NCI-H1048 (cell line): Measurements from ENCODE around the gene DCAF5.

Source experiments
- DNase-seq: peaks from one replicate; lab custom pipeline; 2025; lab: John Stamatoyannopoulos, UW

DCAF5 gene

GRCh38 chr14:69141550-69141949, 11.4 kb downstream of the DCAF5 start:
- no peak for DNase-seq

- no peak for DNase-seq
These were observed 13.2 kb downstream of the DCAF5 start for GRCh38 chr14:69139743-69140142.

- DNase-seq, result no peak
These were observed 14.9 kb downstream of the DCAF5 start for GRCh38 chr14:69137843-69138535.

- DNase-seq, result no peak
These were observed 15.5 kb downstream of the DCAF5 start for GRCh38 chr14:69137416-69137815.

- DNase-seq, result no peak
These were observed 17.8 kb downstream of the DCAF5 start for GRCh38 chr14:69135133-69135532.

DNA sequence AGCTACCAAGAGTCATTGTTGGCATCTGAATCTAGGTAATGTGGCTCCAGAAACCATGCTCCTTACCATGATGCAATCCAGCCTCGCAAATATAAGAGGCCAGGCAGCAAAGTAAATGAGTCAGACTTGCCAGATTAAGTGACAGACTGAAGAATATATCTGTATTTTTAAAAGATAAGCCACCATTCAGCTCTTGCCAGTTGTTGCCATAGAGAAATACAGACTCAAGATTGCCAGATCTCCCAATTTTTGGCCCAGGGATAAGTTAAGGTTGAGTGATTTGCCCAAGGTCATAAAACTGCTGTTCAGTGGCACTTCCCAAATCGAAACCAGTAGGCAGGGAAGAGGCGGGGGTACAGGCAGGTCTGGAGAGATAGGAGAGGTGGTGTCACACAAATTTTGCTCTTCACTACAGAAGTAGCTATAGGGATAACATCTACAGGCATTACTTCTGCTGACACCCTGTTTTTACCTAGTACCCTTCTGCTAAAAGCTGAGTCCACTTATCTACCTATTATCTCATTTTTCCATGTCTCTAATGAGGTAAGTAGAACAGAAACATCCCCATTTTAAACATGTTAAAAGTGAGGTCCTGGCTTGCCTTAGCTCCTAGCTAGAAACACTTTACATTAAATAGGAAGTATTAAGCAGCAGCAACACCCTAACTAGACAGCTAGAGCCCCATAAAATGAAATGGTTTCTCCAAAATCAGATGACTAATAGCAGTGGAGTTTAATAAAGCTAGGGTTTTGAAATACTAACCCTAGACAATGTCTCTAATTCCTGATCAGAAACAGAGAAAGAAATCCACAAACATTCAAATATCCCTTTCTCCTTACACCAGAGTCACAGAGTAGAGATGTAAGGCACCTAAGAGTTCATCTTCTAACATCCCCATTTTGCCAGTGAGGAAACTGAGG, 19.5 kb downstream of the DCAF5 start:
- no peak for DNase-seq

- DNase-seq, result no peak
These were observed 20.3 kb downstream of the DCAF5 start for GRCh38 chr14:69132513-69133181.

DNA sequence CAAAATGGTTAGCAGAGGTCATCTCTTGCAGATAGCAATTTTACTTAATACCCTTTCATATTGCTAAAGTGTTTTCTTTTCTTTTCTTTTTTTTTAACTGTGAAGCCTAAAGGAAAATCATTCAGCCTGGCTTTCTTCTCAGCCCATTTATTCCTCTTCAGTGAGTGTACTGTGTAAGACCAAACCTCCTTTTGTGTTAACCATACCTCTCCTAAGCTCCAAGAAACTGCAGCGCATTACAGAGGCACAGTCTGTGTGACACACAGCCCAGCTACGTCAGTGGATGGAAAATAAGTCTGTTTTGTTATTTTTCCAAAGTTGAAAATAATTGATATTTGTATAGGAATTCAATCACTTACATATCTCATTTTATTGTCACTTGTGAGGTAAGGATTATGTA, 21.7 kb downstream of the DCAF5 start:
- no peak for DNase-seq

- peak; percentile 49 for DNase-seq
These were observed 23.5 kb downstream of the DCAF5 start for GRCh38 chr14:69129264-69129880.

GRCh38 chr14:69118305-69118704, 34.6 kb downstream of the DCAF5 start:
- DNase-seq, result no peak

DNA sequence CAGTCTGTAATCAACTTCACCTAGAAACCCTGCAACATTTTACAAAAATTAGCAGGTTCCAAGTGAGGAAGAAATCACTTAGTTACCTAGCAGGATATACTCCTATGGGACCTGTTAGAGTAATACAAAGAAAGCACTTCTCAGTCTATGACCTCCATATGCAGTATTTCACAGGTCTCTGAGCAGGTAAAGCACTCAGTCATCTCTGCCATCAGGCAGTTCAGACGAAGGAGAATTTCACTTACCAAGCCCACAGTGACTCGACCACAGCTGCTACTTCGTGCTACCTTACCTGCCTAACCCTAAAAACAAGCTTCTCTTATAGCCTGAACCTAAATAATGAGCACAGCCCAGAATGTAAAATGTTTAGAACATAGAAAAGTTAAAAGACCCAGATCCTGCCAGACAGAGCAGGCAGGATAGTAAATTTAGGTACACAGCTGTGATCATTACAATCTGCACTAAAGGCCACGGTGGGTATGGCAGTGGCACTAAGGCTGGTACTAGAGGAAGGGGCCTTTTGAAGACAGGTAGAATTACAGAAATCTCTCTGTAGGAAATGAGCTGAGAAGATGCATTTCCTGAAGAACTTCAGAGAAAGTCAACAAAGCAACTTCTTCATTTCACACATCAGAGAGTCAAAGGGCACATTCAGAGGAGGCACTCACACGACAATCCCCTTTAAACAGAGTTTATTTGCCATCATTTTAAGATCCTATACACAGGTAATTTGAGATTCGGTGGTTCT, 35.7 kb downstream of the DCAF5 start:
- no peak for DNase-seq

DNA sequence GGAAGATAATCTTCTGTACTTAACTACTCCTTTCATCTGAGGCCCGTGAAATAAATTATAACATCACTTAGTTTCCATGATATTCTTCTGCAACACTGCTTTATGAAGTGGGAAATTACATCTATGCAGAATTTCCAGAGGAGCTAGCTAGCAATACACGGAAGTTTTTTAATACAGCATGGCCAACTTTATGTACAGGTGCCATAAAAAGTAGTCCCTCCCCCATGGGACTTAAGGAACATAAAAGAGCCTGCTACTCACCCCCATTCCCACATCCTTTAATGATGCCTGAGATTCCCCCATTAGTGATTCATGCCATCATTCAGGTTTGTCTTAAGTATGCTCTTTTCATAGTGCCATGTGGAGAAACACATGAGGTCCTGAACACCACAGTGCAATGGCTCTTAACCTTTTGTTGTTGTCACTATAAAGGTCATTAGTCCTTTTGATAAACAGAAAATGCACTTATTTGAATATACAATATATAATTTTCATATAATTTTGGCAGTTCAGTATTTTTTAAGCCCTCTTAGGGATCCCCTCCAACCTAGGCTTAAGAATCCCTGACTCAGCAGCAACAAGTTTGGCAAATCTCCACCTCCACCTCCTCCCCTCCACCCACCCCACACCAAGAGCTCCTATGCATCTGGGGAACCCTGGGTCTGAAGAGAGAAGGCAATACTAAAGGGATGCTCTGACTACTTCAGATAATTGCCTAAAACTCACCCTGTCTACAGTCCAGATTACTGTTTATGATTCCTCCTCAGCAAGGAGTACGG, 37.3 kb downstream of the DCAF5 start:
- DNase-seq, result no peak

DNA sequence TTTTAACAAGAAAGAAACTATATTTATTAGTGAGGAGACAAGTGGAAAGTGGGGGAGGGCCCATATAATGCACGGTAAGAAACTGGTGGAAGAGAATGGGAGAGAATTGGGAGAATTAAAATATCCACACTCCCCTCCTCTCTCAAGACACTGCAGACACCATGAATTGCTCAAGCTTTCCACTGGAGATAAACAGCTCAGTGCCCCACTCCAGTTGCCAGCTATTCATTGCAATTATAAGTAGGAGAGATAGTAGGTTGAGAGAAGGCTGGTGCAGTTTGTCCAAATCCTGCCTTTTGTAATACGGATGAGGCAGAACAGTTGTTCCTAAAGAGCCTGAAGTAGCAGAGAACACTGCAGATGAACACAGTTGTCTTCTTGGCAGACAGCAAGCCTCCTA, 38.2 kb downstream of the DCAF5 start:
- DNase-seq, result no peak

DNA sequence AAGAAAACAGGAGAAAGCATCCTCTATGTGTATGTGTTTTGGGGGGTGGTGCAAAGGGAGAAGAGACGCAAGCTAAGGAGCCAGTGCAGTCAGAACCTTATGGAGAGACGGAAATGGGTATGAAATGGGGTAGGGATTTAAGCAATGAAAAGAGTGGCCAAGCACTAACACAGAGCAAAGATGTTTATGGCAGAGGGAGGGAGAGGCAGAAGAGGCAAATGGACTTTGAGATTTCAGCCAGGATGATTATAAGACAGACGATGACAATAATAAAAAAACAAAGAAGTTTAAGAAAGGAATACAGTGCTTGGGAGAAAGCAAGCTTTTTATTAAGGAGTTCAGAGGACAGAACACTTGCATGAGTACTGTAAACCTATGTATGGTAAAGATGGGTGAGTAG, 44.6 kb downstream of the DCAF5 start:
- no peak for DNase-seq

DNA sequence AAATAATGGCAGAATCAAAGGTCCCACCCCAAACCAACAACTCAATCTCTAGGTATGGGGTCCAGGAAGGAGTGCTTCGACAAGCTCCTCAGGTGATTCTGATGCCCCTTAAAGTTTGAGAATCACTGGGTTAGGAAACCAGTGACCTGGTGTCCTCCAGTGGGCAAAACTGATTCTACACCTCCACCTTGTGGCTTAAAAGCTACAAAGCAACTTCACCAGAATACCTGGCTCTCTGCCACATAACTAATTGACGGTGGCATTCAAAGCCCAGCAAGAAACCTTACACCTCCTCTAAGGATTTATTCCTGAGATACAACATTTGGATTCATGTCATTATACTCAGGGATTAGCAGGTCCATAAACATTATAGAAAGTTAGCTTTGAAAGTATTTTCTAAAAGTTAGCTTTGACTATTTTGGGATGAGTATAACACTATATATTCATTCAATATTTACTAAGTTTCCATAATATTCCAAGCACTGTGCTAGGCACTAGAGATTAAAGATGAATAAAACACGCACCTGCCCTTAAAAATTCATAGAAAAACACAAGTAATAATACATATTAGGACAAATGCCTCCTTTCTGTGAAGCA, 45.4 kb downstream of the DCAF5 start:
- DNase-seq, result no peak

DNA sequence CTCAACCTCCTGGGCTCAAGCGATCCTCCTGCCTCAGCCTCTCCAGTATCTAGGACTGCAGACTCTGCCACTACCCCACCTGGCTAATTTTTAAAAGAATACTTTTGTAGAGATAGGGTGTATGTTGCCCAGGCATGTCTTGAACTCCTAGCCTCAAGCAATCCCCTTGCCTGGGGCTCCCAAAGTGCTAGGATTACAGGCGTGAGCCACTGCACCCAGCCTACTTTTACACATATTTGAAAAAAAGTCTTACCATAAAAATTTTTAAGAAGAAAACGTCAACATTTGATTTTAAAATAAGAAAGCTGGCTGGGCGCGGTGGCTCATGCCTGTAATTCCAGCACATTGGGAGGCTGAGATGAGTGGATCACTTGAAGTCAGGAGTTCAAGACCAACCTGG, 46.5 kb downstream of the DCAF5 start:
- no peak for DNase-seq

DNA sequence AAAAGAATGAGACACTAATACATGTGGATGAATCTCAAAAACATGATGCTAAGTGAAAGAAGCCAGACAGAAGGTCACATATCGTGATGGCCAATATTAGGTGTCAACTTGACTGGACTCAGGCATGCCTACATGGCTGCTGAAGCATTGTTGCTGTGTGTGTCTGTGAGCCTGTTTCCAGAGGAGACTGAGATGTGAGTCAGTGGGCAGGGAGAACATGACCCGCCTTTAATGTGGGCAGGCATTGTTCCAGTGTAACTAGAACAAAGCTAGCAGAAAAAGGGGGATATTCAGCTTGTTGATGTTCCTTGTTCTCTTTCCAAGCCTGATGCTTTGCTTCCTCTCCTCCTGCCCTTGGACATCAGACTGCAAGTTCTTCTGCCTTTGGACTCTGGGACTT, 47.6 kb downstream of the DCAF5 start:
- no peak for DNase-seq

GRCh38 chr14:69101331-69101826, 51.5 kb downstream of the DCAF5 start:
- DNase-seq, result no peak

DNA sequence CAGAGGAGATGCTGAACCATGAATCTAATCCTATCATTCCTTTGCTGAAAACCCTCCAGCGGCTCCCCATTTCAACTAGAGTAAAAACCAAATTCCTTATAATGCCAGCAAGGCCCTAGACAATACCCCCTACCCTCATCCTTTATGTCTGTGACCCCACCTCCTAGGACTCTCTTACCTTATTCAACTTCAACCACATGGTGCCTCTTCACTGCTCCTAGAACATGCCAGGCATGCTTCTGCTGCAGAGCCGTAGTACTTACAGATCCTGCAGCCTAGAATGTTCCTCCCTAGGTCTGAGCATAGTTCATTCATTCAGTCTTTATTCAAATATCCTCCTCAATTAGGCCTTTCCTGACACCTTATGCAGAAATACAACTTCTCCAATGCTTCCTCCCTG, 54.9 kb downstream of the DCAF5 start:
- DNase-seq, result no peak

- DNase-seq, result no peak
These were observed 56.0 kb downstream of the DCAF5 start for GRCh38 chr14:69096781-69097475.
